Measurements from ENCODE around the gene CDPF1.
"Not testable (repeated sequence)": the region's sequence is repeated elsewhere in the genome, so short reads cannot be mapped to it uniquely, and the experiment has no call there.

CDPF1 gene

GRCh38 chr22:46224044-46224897, 25.8 kb downstream of the CDPF1 start:
- DNase-seq = no peak

- DNase-seq = no peak
Measured at GRCh38 chr22:46220921-46221320, 29.2 kb downstream of the CDPF1 start.

GRCh38 chr22:46219636-46220035, 30.5 kb downstream of the CDPF1 start:
- no peak for DNase-seq

GRCh38 chr22:46214616-46215015, 35.5 kb downstream of the CDPF1 start:
- no peak for DNase-seq

GRCh38 chr22:46214149-46214548, 35.9 kb downstream of the CDPF1 start:
- DNase-seq = no peak

GRCh38 chr22:46213052-46213451, 37.0 kb downstream of the CDPF1 start:
- no peak for DNase-seq

- DNase-seq = no peak
Measured at GRCh38 chr22:46212195-46212594, 37.9 kb downstream of the CDPF1 start.

- no peak for DNase-seq
Measured at GRCh38 chr22:46209262-46209661, 40.8 kb downstream of the CDPF1 start.

- no peak for DNase-seq
Measured at GRCh38 chr22:46203601-46203980, 46.5 kb downstream of the CDPF1 start.

- DNase-seq = no peak
Measured at GRCh38 chr22:46202897-46203600, 47.0 kb downstream of the CDPF1 start.

GRCh38 chr22:46201059-46201757, 48.9 kb downstream of the CDPF1 start:
- DNase-seq = no peak

GRCh38 chr22:46198806-46199205, 51.3 kb downstream of the CDPF1 start:
- DNase-seq = not testable (repeated sequence)

GRCh38 chr22:46198274-46198673, 51.8 kb downstream of the CDPF1 start:
- DNase-seq = no peak

GRCh38 chr22:46196278-46196677, 53.8 kb downstream of the CDPF1 start:
- no peak for DNase-seq

GRCh38 chr22:46195487-46196165, 54.5 kb downstream of the CDPF1 start:
- DNase-seq = no peak

All from activated effector memory CD4-positive, alpha-beta T cell treated with anti-CD3 and anti-CD28 coated beads, Interleukin-2, amount 50 U/mL, for 16 hours (primary cell).